Stimulated activated CD4-positive, alpha-beta T cell treated with anti-CD3 and anti-CD28 coated beads, Interleukin-4, amount 100 ng/mL, for 24 hours (primary cell): ENCODE data around the gene PTPRN2.
"Not testable (repeated sequence)": the region's sequence is repeated elsewhere in the genome, so short reads cannot be mapped to it uniquely, and the experiment has no call there.

Experiments
- DNase-seq: peaks from one replicate; pipeline ENCODE4 v3.0.0-alpha.2; 2020

The PTPRN2 gene

DNA sequence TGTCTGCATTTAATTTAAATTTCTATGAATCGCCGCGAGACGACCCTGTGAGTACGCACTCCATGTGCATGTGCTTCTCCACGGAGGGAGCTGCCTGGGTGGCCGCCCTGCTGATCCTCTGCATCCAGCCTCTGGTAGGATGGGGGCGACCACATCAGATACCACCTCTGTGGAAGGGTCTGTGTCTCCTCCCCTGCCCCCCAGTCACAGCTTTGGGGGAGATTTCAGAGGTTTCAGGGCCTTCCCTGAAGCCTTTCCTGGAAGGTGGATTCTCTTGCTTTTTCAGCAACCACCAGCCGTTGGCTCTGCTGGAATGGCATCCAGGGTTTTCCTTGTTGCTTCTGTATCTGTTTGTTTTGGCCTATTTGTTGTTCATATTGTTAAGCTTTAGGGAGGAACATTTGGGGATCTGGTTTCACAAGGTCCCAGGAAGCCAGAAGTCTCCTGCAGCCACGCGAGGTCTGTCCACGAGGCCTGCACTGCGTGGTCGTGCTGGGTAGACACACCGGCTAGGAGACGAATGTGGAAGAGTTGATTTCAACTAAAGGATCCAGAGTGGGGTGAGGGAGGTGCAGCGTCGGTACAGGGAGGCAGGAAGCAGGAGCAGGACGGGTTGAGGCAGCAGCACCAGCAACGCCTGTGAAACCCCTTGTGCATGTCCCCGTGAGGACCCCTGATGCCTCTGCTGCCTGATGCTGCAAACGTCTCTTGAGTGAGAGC lies 329.1 kb downstream of the PTPRN2 start:
- DNase-seq: no peak

DNA sequence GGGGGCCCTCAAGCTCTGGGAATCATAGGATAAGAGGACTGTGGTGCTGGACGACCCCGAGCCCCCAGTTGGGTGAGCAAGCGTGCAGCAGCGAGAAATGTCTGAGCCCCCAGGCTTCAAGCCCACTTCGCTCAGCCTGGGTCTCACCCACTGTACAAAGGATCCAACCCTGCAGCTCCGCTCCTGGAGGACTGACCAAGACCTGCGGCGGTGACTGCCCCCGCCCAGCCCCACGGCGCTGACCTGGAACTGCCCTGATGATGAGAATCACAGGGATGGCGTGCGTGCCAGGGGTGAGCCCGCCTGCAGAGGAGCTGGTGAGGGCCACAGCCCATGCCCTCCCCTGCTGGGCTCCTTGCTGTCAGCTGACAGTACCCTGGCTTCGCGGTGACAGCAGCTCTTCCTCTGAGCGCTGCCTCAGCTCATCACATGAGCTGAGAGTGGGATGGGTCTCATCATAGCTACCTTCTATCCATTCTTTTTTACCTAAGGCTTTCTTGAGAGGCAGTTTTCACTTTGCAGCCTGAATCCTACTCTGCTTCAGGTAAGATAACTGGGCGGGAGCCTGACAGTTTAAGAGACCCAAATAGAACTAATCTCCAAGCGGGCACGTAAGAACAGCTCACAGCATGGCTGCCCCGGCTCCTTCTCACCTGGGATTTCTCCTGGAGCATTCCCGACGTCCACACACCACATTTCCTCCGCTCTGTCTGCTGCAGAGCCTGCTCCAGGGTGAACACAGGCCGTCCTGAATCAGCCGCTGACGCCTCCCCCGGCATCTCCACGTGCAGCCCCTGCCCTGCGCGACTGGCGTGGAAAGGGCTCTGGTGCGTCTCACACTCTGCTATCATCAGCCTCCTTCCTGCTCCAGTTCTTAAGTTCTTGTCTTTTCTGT lies 329.9 kb downstream of the PTPRN2 start:
- DNase-seq: no peak

DNA sequence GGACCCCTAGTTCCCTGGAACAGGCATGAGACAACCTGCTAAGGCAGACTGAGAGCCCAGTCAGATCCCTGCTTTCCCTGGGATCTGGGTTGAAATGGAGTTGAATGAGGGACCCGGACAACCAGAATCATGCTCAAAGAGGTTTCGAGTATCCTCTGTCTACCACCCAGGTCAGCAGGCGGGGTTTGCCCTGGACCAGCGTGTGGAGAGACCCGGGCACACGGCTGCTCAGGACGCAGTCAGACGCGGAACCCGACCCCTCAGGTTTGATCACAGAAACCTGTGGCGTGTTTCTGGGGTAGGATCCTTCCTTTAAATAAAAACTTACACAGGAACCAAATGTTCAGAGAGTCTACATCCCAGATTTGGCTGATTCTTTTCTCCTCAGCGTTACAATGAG lies 330.6 kb downstream of the PTPRN2 start:
- no peak for DNase-seq

DNA sequence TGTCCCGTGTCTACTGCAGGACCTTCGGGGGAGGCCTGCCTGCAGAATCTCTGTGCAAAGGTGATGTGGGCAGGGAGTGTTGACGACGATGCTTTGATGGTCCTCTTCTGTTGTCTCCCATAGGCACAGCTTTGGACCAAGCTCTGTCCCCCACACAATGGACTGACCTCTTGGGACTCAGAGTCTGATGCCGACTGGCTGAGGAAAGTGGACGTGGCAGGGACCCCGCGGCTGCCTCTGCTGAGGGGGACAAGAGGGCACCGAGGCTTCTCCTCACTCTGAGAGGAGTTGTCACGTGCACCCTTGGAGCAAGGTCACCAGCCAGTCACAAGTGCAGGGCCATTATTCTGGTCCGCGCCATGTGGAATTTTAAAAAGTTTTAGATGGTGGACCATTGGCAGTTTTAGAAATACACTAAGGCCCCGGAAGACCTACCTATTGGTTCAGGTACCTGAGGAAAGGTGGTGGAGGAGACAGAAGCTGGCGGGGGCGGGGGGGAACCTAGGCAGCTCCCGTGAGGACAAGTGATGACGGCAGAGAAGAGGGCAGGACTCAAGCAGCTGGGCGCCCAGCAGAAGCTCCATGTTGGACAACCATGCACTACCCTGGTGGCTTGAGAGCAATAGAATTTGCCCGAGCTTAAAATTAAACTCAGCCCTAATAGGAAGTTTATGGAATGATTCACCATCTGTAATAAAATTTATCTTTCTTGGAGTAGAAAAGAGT lies 331.4 kb downstream of the PTPRN2 start:
- DNase-seq: no peak

DNA sequence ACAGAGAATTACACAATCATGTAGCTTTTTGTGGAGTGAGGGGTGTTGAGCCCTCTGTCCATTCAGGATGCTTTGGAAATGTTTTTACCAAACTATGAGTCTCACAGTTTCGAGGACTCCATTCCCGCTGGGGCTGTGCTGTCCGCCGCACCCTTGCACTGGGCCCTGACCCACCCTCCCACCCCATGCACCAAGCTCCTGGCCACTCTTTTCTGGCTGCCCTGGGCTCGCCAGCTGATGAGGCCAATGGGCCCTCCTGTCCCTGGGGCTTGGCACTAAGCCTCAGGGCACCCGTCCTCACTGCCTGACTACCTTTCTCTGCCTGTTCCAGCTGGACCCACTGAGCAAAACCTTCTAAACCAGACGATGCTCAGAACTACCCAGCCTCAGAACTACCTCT lies 332.1 kb downstream of the PTPRN2 start:
- no peak for DNase-seq

DNA sequence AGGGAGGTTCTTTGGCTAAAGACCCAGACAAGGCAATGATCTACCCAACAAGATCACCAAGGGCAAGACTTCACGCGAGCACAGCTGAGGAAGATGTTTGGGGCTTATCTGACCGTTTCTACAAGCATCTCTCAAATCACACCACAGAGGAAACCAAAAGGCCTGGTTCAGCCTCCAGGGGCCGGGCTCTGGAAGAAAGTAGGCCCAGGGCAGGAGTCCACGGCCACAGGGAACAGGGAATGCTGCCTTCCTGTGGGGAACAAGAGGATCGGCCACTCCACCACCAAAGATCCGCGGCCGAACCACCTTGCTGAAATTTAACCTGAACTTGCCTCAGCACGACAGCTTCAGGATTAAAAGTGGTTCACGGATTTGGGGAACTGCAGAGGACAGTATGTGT lies 332.5 kb downstream of the PTPRN2 start:
- DNase-seq: no peak

DNA sequence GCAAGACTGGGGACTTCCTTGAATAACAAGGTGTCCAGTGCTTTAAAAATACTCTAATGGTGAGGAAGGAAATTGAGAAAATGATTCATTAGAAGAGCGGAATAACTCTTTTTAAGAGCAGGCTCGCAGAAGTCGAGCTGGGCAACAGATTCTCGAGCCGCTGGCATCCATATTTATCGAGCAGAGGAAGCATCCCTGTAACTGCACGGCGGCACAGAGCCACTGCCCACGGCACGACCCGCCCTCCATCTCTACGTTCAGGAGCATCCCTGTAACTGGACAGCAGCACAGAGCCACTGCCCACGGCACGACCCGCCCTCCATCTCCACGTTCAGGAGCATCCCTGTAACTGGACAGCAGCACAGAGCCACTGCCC lies 334.0 kb downstream of the PTPRN2 start:
- not testable (repeated sequence) for DNase-seq

DNA sequence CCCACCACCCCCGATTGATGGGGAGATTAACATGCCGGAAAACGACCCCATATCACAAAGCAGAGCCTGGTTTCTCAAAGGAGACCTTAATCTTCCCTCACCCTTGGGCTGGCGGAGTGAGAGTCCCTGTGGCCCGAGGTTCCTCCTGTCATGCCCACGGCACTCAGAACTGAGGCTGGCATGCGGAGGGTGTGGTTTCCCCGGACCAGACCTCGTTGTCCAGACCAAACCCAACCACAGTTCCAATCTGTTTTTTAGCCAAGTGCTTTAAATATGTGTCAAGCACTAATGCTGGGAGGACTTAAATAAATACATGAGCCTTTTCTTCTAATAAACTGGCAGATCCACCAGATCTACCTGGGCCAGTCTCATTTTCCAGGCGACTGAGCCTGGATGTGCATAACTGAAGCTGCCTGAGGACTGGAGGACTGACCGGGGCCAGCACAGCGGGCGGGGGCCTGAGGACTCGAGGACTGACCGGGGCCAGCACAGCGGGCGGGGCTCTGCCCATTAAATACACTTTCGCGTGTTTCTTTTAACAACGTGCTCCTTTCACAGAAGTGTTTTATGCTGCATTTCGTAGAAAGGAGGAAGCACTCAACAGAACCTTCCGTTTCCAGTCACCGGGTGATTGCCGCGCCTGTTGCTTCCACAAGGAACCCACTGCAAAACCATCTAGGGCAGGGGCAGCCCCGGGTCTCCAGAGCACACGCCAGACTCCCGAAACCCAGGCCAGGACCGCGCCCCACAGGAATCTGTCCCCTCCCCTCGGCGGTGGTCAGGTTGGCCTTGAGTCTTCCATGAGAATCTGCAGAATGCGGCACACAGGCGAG lies 334.6 kb downstream of the PTPRN2 start:
- DNase-seq: no peak

DNA sequence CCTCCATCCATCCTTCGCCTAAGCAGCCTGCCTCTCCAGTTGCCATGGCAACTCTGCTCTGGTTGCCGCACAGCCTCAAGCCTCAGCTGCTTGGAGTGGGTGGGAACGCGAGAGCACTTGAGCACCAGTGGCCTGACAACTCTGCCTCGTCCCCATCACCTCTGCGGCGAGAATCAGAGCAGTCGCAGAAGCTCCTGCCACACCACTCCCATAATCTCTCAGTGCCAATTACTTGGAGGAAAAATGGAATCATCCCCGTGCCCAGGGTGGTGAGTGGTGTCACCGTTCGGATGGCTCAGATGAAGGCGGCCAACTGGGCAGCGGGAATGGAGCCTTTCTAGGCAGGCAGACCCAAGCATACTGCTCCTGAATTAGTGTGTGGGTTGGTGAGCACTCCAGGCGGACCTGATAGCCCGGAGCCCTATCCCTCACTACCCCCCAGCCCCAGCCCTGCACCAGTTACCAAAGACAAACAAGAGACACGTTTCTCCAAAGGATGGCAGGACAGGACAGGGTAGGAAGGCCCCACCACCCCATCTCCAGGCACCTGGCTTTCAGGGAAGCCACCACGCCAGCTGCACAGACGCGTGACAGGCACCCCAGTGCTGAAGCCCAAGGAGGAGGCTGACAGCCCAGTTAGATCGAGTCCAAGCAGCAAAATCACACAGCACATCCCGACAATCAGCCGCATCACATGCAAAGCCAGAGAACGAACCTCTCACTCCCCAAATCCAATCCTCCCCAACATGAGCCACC lies 335.4 kb downstream of the PTPRN2 start:
- no peak for DNase-seq

DNA sequence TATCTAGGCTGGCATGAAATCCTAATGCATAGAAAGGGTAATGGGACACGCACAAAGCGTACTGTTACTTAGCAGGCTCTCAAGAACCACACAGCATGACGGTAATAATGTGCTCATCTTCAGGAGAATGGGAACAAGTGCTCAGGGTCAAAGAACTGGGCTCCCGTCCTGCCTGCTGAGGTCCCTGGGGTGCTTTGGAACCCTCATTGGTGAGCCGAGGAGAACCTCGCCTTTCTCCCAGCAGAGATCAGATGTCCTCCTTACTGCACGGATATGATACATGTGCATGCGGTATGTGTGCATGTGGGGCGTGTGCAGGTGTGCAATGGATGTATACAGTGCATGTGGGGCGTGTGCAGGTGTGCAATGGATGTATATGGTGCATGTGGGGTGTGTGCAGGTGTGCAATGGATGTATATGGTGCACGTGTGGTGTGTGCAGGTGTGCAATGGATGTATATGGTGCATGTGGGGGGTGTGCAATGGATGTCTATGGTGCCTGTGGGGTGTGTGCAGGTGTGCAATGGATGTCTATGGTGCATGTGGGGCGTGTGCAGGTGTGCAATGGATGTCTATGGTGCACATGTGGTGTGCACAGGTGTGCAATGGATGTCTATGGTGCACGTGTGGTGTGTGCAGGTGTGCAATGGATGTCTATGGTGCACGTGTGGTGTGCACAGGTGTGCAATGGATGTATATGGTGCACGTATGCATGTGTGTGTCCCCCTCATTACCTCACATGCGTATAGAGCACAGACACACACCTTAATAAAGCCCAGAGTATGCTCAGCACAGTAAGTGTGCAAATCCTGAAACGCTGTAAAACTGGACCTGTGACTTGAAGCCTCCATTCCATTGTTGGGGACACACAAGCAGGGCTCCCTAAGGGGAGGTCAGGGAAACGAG lies 336.3 kb downstream of the PTPRN2 start:
- no peak for DNase-seq

DNA sequence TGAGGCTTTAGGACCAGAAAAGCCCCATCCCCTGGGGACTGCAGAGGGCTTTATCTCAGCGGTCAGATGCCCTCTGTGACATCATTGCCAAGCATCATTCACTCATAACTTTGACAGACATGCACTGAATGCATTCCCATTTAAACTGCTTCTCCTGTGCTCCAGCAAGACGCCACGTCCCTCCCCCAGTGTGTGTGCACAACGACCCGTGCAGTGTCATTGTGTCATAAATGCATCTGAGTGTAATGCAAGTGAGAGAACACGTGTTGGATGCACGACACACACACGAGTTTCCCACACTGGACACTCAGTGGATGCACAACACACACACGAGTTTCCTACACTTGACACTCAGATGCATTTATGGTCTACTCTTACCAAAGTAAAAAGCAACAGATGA lies 337.9 kb downstream of the PTPRN2 start:
- no peak for DNase-seq

DNA sequence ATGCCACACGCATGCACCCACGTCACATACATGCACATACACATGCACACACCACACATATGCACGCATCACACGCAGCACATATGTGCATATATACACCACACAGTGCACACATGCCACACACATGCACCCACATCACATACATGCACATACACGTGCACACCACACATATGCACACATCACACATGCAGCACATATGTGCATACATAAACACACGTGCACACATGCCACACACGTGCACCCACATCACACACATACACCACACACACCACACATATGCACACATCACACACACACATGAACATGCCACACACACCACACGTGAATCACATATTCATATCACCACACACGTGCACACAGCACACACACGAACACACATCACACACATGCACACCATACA lies 338.8 kb downstream of the PTPRN2 start:
- DNase-seq: no peak

DNA sequence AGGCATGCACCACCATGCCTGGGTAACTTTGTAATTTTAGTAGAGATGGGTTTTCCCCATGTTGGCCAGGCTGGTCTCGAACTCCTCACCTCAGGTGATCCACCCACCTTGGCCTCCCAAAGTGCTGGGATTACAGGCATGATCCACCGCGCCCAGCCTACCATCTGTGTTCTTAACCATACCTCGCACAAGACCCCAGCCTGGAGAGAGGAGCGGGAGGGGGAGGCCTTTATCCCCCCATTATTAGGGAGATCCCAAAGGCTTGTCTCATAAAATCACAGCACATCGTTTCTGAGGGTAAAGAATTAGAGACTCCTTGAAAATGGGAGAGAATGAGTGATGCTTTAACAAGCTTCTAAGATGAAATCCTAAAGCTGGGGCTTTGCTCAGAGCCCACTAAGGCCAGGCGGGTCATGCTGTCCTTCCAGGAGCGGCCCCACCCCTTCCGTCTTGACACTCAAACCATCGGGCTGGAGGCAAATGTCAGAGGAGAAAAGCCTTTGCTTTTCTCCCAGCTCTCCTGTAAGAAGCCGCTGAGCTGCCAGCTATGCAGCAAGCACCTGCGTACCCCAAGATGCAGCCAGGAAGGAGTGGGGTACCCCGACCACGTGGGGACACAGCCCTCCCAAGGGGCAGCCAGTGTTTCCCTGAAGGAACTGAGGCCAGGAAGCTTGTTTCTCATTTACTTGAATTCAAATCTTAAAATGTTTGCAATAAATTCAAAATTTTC lies 339.7 kb downstream of the PTPRN2 start:
- no peak for DNase-seq

DNA sequence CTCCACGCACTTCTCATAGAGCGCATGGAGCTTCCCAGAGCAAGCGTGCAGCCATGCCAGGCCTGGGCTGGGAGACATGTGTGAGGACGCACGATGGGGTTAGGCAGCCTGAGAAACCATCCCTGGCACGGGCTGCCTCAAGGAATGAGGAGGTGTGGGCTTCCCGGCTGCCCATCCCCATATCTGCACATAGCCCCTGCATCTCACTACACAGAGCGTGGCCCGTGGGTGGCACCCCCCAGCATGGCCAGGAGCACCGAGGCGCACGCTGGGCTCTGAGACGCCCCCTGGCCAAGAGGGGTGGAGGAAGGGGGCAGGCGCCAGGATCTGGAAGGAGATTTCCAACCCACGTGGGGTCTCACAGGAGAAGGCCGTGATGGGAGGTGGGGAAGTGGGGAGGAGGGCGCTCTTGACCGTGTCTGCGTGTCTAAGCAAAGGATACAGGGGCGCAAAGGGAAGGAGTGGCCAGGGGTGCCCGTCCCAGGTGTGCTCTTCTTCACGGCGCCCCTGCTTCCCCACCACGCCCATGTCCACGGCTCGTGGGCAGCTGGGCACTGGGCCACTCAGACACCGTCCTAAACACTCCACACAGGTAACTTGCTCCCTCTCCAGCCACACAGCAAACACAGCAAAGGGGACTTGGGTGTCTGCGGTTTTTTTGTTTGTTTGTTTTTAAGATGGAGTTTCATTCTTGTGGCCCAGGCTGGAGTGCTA lies 340.5 kb downstream of the PTPRN2 start:
- DNase-seq: no peak

DNA sequence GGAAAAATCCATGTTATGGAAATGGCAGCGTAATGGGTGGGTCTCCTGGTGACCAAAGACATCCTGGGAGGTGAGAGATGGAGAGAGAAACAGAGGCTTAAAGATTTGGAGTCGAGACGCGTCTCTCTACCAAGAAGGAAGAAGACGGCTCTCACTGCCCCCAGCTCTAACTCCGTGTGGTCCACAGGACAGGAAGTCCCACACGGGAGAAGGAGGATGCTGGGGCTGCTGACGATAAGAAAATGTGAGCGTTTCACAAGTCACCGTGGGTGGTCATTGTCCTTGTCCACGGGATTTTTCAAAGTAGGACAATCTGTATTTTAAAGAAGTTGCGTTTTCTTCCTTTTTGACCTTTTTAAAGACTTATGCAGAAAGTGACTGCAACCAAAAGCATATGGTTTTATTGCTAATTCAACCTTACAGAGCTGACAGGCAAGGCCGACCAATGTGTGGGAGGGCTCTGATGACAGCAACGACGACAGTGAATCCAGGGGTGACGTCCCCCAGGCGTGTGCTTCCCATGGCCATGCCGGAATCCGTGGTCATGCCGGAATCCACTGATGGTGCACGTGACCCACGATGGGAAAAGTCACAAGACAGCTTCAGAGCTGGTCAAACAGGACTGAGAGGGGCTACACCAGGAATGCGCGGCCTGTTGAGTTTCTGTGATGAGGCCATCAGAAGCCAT lies 341.2 kb downstream of the PTPRN2 start:
- no peak for DNase-seq

DNA sequence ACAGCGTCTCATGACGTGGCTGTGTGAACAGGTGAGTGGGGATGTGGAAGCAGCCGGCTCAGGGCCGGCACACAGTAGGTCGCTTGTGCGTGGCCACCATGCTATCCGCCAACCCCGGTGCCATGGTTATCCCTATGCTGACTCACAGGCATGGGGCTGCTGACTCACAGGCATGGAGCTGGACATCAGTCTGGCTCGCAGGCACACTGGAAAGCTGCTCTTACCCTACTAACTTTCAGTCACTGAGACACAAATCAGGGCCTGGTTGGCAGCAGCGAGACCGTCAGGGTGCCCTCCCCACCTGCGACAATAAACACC lies 341.9 kb downstream of the PTPRN2 start:
- DNase-seq: no peak

DNA sequence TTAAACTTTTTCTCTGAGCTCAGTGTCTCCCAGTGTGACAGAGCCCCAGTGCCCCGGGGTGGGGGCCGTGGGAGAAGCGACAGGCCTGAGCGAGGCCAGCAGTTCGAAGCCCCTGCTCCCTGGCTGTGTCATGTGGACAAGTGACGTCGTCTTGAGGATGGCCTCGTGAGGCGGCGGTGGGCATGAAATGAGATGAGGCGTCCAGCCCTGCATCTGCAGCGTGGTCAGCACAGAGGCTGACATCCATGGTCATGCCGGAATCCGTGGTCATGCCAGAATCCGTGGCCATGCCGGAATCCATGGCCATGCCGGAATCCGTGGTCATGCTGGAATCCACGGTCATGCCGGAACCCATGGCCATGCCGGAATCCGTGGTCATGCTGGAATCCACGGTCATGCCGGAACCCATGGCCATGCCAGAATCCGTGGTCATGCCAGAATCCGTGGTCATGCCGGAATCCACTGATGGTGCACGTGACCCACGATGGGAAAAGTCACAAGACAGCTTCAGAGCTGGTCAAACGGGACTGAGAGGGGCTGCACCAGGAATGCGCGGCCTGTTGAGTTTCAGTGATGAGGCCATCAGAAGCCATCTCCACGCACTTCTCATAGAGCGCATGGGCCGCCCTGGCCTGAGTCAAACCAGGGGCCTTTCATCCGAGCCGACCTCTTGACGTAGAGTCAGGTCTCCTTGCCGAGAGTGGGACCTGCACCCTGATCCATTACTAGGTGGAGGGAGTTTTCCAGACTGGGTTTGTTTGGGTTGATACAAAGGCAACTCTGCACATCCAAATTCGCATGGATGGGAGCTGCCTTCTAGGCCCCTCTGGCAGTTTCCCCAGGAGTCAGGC lies 342.5 kb downstream of the PTPRN2 start:
- DNase-seq: no peak

DNA sequence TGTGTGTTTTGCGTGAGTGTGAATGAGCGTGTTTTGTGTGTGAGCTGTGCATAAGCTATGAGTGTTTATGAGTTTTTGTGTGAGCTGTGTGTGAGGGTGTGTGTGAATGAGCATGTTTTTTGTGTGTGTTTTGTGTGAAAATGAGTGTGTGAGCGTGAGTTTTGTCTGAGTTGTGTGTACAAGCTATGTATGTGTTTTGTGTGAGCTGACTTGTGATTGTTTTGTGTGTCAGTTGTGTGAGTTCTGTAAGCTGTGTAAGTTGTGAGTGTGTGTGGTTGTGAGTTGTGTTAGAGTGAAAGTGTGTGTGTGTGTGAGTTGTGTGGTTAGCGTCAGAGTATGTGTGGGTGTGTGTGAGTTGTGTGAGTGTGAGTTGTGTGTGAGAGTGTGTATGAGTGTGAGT lies 343.2 kb downstream of the PTPRN2 start:
- no peak for DNase-seq
